Sigmoid colon (tissue), 4 donors: ENCODE results near the gene TDRD5.

Source experiments
- POLR2A ChIP-seq, 2 donors: fragments of 450-650 bp; IDR thresholded peaks; one replicate each; pipeline ENCODE4 v1.6.1; 2016; ENCODE audit warnings: antibody characterized with exemption in 2 of 2, mild to moderate bottlenecking in 2 of 2, moderate library complexity in 2 of 2
- POLR2AphosphoS5 ChIP-seq, 4 donors: sonication (generic); formaldehyde crosslinking; IDR thresholded peaks; one replicate each; pipeline ENCODE4 v1.6.1; 2017; ENCODE audit warnings: antibody characterized with exemption in 4 of 4

DNA sequence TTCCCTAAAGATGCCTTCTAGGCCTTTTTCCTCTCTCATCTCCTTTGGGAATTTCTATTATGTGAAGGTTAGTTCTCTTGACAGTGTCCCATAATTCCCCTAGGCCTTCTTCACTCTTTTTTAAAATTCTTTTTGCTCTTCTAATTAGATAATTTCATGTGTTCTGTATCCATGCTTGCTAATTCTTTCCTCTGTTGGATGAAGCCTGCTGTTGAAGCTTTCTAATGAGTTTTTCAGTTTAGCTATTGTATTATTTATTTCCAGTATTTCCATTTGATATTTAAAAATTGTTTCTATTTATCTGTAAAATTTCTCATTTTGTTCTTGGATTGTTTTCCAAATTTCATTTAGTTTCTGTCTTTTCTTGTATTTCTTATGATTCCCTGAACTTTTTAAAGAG lies 123.0 kb downstream of the TDRD5 start:
- TF ChIP-seq POLR2A (IDR thresholded peaks at IDR 0.05) (no peak), POLR2AphosphoS5 (IDR thresholded peaks at IDR 0.05) (no peak)
